GM06990 (cell line): Measurements from ENCODE around the gene STOX2.

Source experiments
- DNase-seq: peaks from one replicate; pipeline ENCODE4 v3.0.0-alpha.2; 2011; ENCODE audit not compliant: insufficient read length; ENCODE audit errors: extremely low read depth
- H3K27me3 ChIP-seq: replicated peaks from 2 replicates; pipeline ENCODE4 v1.6.0; 2011; ENCODE audit warnings: low read length; ENCODE audit not compliant: control insufficient read depth, insufficient read depth
- H3K36me3 ChIP-seq: 2 replicates; pipeline ENCODE4 v1.5.1; 2011; ENCODE audit warnings: low read length; ENCODE audit not compliant: control insufficient read depth, insufficient read depth
- H3K4me3 ChIP-seq: replicated peaks from 2 replicates; pipeline ENCODE4 v1.5.1; 2011; ENCODE audit warnings: low read depth, mild to moderate bottlenecking, control low read depth, low read length
- TF ChIP-seq, protein P1 (sequence below): IDR thresholded peaks from 2 replicates; pipeline ENCODE4 v1.5.1; 2011; ENCODE audit warnings: low read length, control low read depth, mild to moderate bottlenecking, inconsistent platforms; ENCODE audit not compliant: insufficient read depth, poor library complexity, severe bottlenecking

STOX2 gene

DNA sequence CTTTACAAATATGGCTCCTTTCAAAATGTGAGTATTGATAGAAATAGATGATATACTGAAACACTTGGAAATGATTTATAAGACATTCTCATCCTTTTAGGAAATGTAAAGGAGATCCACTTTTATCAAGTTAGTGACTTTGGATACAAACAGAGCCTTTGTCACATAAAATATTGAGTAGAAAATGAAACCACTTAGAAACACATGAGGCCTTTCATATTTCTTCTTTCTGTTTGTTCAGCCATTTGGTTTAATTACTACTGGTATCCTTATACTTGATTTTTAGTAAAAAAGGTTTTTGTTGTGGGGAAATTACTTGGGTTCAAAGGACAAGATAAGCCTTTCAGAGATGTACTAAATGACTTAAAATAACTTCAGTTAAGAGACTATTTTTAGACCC, 4.1 kb downstream of the STOX2 start:
- Histone ChIP-seq H3K36me3 (no peaks in the 10 kb centered on the region), H3K27me3 (no peaks in the 10 kb centered on the region), H3K4me3 (no peak overlapping the region)
- TF ChIP-seq, protein P1, sequence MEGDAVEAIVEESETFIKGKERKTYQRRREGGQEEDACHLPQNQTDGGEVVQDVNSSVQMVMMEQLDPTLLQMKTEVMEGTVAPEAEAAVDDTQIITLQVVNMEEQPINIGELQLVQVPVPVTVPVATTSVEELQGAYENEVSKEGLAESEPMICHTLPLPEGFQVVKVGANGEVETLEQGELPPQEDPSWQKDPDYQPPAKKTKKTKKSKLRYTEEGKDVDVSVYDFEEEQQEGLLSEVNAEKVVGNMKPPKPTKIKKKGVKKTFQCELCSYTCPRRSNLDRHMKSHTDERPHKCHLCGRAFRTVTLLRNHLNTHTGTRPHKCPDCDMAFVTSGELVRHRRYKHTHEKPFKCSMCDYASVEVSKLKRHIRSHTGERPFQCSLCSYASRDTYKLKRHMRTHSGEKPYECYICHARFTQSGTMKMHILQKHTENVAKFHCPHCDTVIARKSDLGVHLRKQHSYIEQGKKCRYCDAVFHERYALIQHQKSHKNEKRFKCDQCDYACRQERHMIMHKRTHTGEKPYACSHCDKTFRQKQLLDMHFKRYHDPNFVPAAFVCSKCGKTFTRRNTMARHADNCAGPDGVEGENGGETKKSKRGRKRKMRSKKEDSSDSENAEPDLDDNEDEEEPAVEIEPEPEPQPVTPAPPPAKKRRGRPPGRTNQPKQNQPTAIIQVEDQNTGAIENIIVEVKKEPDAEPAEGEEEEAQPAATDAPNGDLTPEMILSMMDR, result no peak
- no peak for DNase-seq

DNA sequence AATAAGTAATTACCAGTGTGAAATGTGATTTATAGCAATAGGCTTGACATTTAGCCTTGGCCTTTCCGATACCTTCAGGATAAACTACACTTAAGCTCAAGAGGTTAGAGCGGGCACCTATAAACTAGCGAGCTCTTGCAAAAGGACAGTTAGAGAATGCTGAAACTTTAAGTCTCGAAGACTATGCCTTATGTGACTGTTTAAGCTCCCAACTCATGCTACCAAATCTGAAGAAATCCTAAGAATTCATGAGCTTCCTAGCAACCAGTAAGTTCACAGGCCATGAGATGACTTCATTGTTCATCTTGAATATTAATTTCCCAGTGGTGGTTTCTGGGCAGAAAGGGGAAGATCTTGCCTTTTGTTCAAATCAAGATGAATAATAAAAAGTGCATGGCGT, 4.7 kb downstream of the STOX2 start:
- Histone ChIP-seq H3K4me3 (no peak overlapping the region), H3K27me3 (no peaks in the 10 kb centered on the region), H3K36me3 (no peaks in the 10 kb centered on the region)
- DNase-seq, result no peak
- TF ChIP-seq, protein P1, result no peak

DNA sequence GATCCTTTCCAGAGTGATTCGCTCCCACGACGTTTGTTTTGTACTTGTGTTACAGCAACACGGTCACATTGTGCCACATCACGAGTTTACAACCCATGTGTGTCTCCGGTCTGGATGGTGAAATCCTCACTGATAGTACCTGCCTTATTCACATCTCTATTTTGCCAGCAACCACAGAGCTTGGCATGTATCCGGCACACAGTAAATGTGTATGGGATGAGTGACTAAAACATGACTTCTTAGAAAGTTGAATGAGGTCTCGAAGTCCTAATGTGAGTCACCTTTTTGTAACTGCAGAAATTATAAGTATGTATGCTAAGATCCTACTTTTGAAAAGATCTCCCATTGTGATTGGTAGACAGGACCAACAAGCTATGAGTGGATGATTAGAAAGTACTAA, 7.5 kb downstream of the STOX2 start:
- Histone ChIP-seq H3K36me3 (no peaks in the 10 kb centered on the region), H3K4me3 (no peak overlapping the region), H3K27me3 (no peaks in the 10 kb centered on the region)
- TF ChIP-seq, protein P1, result no peak
- DNase-seq, result no peak

DNA sequence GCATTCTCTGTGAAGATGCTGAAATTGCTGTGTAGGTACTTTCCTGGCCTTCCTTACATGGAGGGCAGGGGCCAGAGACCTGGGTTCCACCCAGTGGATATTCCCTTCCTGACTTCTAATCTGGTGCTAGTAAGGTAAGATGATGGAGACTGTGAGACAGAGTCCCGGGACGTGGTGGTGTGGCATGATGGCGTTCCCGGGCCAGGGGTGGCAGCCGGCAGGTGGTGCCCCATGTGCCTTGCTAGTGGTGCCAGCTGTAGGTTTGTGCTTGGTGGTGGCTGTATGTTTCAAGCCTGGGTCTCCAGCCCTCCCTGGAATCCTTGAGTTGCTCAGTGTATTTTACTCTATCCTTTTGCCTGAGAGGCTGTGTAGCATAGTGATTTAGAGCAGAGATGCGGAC, 10.9 kb downstream of the STOX2 start:
- TF ChIP-seq, protein P1, result no peak
- Histone ChIP-seq H3K36me3 (no peaks in the 10 kb centered on the region), H3K27me3 (no peaks in the 10 kb centered on the region; the same call in 1 of the 2 replicates), H3K4me3 (no peak overlapping the region)
- no peak for DNase-seq

DNA sequence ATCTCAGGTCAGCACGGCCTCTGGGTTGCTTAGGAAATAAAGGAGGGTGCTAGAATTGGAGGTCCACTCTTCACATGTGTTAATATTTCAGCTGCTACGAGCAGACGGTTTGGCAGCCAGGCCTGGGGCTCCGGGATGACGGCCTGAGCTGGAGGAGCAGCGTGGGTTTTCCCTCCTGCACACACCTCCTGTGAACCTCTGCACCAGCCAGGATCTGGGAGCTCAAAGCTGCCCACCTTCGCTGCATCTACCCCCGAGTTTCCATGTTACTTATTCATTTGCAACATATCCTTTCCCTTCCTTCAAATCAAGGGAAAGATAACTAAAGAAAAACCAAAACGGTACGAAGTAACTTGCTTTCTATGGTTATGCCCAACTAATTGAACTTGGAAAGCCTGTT, 13.6 kb downstream of the STOX2 start:
- no peak for DNase-seq
- H3K27me3 ChIP-seq, result no peaks in the 10 kb centered on the region; the same call in 1 of the 2 replicates
- TF ChIP-seq, protein P1, result no peak
- H3K4me3 ChIP-seq, result no peak overlapping the region
- no peaks in the 10 kb centered on the region for H3K36me3 ChIP-seq

DNA sequence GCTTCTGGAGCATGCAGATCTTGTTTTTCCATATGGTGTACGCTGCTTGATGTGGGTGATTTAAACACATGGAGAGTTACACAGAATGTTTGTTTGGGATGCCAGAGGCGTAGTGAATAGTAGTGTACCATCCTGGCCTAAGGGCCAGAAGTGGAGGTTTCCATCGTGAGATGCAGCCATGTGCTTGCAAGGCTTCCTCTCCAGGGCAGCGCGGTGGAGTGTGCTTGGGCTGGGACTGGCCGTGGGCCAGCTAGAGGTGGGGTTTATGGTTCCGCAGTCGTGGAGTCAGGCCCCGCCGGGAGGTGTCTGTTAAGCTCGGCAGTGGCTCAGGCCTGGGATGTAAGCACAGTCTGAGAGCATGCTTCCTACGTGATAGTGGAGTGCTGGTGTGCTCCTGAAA, 14.0 kb downstream of the STOX2 start:
- H3K36me3 ChIP-seq, result no peaks in the 10 kb centered on the region

More for the DNA sequence above, 14.0 kb downstream of the STOX2 start:
- DNase-seq, result no peak
- TF ChIP-seq, protein P1, result no peak
- Histone ChIP-seq H3K27me3 (no peaks in the 10 kb centered on the region; the same call in 1 of the 2 replicates), H3K4me3 (no peak overlapping the region)
